ENCODE measurements around the gene EXOC8. TPM values are rescaled to one million over a fixed set of nuclear protein-coding genes. Genes with fewer than 3 reads are reported as not detected.

EXOC8 gene, protein sequence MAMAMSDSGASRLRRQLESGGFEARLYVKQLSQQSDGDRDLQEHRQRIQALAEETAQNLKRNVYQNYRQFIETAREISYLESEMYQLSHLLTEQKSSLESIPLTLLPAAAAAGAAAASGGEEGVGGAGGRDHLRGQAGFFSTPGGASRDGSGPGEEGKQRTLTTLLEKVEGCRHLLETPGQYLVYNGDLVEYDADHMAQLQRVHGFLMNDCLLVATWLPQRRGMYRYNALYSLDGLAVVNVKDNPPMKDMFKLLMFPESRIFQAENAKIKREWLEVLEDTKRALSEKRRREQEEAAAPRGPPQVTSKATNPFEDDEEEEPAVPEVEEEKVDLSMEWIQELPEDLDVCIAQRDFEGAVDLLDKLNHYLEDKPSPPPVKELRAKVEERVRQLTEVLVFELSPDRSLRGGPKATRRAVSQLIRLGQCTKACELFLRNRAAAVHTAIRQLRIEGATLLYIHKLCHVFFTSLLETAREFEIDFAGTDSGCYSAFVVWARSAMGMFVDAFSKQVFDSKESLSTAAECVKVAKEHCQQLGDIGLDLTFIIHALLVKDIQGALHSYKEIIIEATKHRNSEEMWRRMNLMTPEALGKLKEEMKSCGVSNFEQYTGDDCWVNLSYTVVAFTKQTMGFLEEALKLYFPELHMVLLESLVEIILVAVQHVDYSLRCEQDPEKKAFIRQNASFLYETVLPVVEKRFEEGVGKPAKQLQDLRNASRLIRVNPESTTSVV
- 21.7 and 24.9 TPM in 2 replicates for total RNA-seq

DNA sequence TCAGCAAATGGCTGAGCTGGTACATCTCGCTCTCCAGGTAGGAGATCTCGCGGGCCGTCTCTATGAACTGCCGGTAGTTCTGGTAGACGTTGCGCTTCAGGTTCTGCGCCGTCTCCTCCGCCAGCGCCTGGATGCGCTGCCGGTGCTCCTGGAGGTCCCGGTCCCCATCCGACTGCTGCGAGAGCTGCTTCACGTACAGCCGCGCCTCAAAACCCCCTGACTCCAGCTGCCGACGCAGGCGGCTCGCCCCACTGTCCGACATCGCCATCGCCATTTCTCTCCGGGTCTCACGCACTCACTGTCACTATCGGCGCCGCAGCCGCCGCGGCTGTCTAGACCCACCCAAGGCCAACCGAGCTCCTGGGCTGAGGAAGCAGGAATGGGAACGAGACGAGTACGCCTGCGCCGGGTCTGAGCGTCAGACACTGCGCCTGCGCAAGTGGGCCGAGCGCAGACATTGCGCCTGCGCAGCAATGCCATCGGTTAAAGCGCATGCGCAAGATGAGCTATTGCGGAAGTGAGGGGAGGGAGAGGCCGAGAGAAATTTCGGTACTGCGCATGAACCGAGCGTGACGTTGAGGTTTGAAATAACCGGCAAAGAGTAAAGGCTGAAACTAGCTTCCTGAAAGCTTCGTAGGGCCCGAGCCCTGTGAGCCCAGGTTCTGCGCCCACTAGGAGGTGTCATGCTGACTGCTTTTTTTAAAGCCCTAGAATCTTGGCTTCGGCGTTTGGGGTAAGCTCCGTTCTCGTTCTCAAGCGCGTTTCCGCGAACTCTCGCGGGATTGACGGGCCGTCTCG, at the start of gene EXOC8:
TSS of gene EXOC8 (minus strand) at position 381 of the 798 bp plus-strand sequence. CDS start at position 274, 107 bp downstream.
- H3K4me3 Mint-ChIP-seq = peak within 1 kb of the TSS; percentile 99
- peak within 1 kb of the TSS; percentile 99 for H3K27ac Mint-ChIP-seq
- H3K9me3 Mint-ChIP-seq = no peaks in the 10 kb centered on the region
- peaks cover 53% of the 10 kb centered on the region for H3K36me3 Mint-ChIP-seq (ENCODE audit: low read depth)
- CTCF ChIA-PET = interaction anchor here (1.1 to 1.5 kb wide), 4 partner anchors 17 to 419 kb away, joined by 3 to 7 read pairs (median 3); no protein-coding TSS in a partner anchor
- TF ChIP-seq, protein P1, sequence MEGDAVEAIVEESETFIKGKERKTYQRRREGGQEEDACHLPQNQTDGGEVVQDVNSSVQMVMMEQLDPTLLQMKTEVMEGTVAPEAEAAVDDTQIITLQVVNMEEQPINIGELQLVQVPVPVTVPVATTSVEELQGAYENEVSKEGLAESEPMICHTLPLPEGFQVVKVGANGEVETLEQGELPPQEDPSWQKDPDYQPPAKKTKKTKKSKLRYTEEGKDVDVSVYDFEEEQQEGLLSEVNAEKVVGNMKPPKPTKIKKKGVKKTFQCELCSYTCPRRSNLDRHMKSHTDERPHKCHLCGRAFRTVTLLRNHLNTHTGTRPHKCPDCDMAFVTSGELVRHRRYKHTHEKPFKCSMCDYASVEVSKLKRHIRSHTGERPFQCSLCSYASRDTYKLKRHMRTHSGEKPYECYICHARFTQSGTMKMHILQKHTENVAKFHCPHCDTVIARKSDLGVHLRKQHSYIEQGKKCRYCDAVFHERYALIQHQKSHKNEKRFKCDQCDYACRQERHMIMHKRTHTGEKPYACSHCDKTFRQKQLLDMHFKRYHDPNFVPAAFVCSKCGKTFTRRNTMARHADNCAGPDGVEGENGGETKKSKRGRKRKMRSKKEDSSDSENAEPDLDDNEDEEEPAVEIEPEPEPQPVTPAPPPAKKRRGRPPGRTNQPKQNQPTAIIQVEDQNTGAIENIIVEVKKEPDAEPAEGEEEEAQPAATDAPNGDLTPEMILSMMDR (IDR thresholded peaks at IDR 0.05) = no peak
- ATAC-seq (ENCODE audit: low read depth) = peak; percentile 78
- POLR2A ChIA-PET = interaction anchor here (0.6 to 2.5 kb wide), 22 partner anchors 9 to 1779 kb away, joined by 3 to 23 read pairs (median 4); partner anchors contain the start of genes ABCB10, EGLN1, GNPAT and MAP10
- peaks cover 1% of the 10 kb centered on the region for H3K27me3 Mint-ChIP-seq
- DNase-seq = peak; percentile 99
- intact Hi-C loops (cut with micrococcal nuclease) = loop anchor here (1.0 to 10.0 kb wide), 9 partner anchors 84 to 695 kb away; partner anchors contain the start of genes ARV1, C1orf198, COG2 and FAM89A
- peaks cover 66% of the 10 kb centered on the region for H3K4me1 Mint-ChIP-seq

DNA sequence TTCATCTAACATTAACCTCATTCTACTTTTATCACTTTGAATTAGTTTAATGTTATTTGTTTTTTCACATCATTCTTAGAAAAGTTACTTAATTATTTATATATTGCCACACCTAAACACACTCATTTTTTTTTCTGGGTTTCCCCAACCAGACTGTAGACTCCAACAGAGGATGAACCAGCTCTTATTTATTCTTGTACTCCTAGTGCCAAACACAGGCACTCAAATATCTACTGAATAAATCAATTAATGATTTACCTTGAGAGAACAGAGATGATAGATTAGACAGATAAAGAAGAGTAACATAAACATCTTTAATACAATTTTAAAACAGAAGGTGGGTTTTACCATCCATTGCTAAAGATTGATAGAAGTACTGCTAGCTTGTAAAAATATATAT, 48.8 kb upstream of the EXOC8 start:
- H3K36me3 Mint-ChIP-seq (ENCODE audit: low read depth) = peaks cover 4% of the 10 kb centered on the region
- no peaks in the 10 kb centered on the region for H3K27me3 Mint-ChIP-seq
- no peak overlapping the region for H3K27ac Mint-ChIP-seq
- no peak for ATAC-seq (ENCODE audit: low read depth)
- H3K4me3 Mint-ChIP-seq = no peak overlapping the region
- intact Hi-C loops (cut with micrococcal nuclease) = no loop called here
- DNase-seq = no peak
- H3K4me1 Mint-ChIP-seq = peaks cover 38% of the 10 kb centered on the region
- CTCF ChIA-PET = no interaction called here
- H3K9me3 Mint-ChIP-seq = no peaks in the 10 kb centered on the region
- TF ChIP-seq, protein P1 (IDR thresholded peaks at IDR 0.05) = no peak
- POLR2A ChIA-PET = no interaction called here

GRCh38 chr1:231385416-231385748, 47.7 kb upstream of the EXOC8 start:
- POLR2A ChIA-PET = no interaction called here
- TF ChIP-seq, protein P1 (IDR thresholded peaks at IDR 0.05) = no peak
- ATAC-seq (ENCODE audit: low read depth) = no peak
- H3K27me3 Mint-ChIP-seq = no peaks in the 10 kb centered on the region
- CTCF ChIA-PET = no interaction called here
- H3K4me1 Mint-ChIP-seq = peaks cover 39% of the 10 kb centered on the region
- H3K27ac Mint-ChIP-seq = no peak overlapping the region
- H3K4me3 Mint-ChIP-seq = no peak overlapping the region
- peaks cover 4% of the 10 kb centered on the region for H3K36me3 Mint-ChIP-seq (ENCODE audit: low read depth)
- intact Hi-C loops (cut with micrococcal nuclease) = no loop called here
- no peak for DNase-seq
- H3K9me3 Mint-ChIP-seq = no peaks in the 10 kb centered on the region

DNA sequence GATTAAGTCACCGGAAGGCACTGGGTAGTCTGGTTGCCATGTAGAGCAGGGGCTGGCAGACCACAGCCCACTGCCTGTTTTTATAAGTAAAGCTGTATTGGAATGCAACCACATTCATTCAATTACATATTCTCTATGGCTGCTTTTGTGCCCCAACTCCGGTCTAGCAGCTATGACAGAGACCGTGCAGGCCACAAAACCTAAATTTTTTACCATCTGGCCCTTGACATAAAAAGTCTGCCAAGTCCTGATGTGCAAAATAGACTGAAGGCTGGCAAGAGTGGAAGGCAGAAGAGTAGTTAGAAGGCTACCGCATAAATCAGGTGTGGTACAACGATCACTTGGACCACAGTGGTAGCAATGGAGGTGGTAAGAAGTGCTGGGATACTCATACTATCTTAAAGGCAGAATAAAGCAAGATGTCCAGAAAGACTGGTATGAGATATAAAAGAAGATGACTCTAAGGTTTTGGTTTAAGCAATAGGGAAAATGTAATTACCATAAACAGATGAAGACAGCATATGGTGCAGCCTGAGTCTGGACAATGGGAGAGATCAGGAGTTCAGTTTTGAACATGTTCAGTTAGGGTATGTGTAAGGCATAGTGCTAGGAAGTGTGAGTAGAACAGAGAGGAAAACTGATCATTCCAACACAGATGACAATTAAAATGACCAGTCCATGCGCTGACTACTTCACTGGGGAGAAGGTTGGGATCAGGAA, 47.2 kb upstream of the EXOC8 start:
- H3K27me3 Mint-ChIP-seq = no peaks in the 10 kb centered on the region
- H3K4me3 Mint-ChIP-seq = no peak overlapping the region
- peaks cover 36% of the 10 kb centered on the region for H3K4me1 Mint-ChIP-seq
- no peak overlapping the region for H3K27ac Mint-ChIP-seq
- intact Hi-C loops (cut with micrococcal nuclease) = no loop called here
- CTCF ChIA-PET = no interaction called here
- peaks cover 2% of the 10 kb centered on the region for H3K36me3 Mint-ChIP-seq (ENCODE audit: low read depth)
- ATAC-seq (ENCODE audit: low read depth) = no peak
- POLR2A ChIA-PET = no interaction called here
- no peak for DNase-seq
- TF ChIP-seq, protein P1 (IDR thresholded peaks at IDR 0.05) = no peak
- H3K9me3 Mint-ChIP-seq = no peaks in the 10 kb centered on the region
